Astrocyte of the hippocampus (primary cell): ENCODE data around the gene RIC3.
A peak's percentile ranks its signal among the peaks of the same experiment; 100 is the strongest.

Experiments
- DNase-seq: peaks from one replicate; pipeline ENCODE4 v3.0.0; 2011; ENCODE audit warnings: low read depth, low spot score

The RIC3 gene, protein sequence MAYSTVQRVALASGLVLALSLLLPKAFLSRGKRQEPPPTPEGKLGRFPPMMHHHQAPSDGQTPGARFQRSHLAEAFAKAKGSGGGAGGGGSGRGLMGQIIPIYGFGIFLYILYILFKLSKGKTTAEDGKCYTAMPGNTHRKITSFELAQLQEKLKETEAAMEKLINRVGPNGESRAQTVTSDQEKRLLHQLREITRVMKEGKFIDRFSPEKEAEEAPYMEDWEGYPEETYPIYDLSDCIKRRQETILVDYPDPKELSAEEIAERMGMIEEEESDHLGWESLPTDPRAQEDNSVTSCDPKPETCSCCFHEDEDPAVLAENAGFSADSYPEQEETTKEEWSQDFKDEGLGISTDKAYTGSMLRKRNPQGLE

DNA sequence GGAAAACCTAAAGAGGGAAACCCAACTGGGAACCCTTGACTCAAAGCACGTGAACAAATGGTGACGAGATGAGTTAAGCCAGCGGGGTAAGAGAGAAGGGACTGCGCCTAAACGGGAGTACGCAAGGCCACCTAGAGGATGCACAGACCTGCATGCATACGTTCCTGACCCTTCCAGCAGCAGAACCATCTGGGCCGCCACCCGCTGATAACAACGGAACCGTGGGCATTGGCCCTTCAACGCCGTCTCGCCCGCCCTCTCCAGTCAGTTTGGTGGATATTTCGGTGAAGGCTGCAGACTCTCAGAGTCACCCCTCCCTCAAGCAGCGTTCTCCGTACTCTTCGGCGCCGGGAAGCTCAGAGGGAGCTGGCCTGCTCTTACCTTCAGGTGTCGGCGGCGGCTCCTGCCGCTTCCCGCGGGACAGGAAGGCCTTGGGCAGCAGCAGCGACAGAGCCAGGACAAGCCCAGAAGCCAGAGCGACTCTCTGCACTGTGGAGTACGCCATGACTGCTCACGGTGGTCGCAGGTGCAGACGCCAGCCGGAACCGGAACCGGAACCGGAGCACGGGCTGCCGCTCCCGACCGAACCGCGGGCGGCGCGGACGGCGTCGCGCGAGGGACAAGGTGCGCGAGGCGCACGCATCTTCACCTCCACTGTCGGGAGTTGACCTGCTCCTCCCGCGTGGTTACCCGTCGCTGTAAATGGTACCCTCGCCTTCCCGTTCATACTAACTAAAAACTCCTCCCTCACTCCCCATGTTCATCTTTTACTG lies at the start of gene RIC3:
Gene RIC3 (minus strand): TSS at position 541 of the 773 bp plus-strand sequence. CDS start 36 bp downstream, at position 505.
- DNase-seq, result peak; percentile 20

DNA sequence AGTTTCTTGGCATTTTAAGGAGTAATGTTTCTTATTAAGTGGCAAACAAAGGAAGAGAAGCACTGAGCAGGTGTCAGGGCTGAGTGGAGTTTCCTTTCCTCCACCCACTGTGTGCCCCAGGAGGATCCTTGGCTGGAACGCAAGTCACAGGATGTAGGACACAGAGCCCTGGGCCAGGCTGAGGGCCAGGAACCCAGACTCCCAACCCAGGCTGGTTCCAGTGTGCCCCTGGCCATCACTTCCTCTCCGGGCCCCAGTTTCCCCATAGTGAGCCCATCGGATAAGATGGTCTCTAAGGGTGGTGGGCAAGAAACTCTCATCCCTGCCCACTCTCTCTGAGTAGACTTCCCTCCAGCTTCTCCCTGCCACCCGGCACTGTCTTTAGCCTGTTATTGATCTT lies 49.6 kb upstream of the RIC3 start:
- DNase-seq, result no peak

DNA sequence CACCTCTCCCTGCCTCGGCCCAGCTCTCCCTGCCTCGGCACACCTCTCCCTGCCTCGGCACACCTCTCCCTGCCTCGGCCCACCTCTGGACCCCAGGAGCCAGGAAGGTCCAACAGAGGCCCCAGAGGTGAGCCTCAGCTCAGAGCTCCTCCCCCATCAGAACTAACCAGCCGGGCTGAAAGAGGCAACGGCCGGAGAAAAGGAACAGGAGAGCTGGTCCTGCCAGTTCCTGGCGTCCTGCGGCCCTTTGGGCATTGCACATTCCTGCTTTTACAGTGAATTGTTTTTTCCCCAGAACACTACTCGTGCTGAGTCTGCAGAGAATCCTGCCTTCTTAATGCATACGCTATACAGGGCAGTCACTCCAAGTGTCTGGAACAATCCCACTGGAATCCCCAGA lies 49.1 kb upstream of the RIC3 start:
- no peak for DNase-seq

DNA sequence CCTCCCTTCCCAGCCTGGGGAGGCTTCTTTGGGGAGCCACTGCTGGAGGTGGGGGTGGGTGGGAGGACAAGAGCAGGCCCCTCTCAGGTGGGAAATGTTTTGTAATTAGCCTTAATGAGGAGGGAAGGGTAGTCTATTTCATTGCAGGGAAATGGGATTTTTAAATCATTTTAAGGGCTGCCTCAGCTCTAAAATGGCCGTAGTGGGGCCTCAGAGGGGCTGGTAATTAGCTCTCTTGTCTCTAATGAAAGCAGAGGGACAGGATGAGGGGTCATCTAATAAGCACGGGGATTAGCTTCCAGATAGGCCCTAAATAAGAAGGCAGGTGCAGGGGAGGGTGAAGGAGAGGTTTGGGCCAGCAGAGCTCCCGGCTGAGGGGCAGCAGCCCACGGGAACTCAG lies 48.3 kb upstream of the RIC3 start:
- DNase-seq, result no peak

DNA sequence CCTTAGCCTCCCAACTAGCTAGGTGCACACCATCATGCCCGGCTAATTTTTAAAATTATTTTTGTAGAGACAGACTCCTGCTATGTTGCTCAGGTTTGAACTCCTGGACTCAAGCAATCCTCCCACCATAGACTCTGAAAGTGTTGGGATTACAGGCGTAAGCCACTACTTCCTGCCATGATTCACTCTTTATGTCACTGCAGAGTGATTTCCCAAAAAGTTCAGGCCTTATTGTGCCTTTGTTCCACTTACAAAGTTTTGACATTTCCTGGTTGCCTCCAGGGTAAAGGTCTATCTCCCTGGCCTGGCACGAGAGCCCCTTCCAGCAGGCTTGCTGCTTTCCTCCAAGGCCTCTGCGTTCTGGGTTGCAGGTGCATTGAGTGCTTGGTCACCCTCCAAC lies 44.6 kb upstream of the RIC3 start:
- DNase-seq, result no peak

DNA sequence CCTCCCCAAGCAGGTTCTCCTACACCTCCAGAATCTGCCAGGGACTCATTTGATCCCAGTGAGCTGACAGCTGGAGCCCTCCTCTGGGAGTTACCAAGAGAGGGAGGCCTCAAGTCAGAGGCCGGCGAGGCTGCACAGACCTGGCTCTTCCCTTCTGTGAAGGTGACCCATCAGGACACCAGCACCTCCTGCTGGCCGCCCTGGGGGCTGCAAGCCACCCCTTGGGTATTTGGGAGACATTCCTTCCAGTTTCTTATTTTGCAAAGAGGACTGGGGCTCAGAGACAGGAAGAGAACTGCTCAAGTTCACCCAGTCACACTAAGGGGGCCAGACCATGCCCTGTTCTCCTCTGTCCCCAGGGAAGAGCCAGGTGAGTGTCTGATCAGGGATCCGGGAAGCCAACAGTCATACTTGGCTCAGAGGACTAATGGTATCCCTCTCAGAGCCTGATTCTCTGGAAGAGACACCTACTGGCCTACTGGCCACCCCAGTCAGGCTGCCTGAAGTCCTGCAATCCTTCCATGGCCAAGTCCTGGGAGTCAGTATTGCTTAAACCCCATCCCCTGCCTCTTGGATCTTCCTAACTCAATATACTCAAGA lies 40.5 kb upstream of the RIC3 start:
- no peak for DNase-seq

DNA sequence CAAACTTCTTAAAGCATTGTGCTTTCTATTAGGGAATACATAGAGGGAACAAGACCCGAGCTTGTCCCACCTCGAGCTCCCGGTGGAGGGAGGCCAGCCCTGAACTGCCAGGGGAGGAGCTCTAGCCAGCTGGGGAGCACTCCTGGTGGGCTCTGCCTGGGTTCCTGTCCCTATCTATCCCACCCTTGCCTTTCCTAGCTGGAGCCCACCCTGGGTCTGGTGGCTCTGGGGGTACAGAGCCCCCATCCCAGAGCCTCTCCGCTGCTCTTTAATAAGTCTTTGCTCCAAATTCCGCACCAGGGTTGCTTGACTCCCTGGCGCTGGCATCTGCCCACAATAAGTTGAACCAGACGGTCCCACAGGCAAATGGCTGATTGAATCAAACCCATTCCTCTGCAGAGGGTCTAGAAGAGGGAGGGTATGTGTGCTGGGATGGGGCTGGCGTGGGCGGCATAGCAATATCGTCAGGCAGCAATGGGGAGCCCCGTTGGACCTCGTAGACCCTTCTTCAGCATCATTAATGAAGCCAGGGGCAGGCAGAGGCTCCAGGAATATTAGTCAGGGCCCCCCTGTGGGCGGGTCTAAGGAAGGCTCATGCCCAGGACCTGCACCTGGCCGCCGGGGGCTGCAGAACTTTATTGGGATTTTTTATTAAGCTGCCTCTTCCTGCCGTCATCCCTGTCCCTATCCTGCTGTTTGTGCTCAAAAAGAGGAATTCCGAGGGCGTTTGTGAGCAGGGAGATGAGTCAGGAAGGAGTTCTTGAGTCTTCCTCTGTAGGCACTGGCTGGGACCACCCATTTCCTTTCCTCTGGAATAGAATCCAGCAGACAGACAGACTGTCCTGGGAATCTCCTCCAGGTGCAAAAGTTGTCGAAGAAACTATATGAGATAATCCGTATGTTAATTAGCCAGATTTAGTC lies 38.5 kb upstream of the RIC3 start:
- DNase-seq, result peak; percentile 18

DNA sequence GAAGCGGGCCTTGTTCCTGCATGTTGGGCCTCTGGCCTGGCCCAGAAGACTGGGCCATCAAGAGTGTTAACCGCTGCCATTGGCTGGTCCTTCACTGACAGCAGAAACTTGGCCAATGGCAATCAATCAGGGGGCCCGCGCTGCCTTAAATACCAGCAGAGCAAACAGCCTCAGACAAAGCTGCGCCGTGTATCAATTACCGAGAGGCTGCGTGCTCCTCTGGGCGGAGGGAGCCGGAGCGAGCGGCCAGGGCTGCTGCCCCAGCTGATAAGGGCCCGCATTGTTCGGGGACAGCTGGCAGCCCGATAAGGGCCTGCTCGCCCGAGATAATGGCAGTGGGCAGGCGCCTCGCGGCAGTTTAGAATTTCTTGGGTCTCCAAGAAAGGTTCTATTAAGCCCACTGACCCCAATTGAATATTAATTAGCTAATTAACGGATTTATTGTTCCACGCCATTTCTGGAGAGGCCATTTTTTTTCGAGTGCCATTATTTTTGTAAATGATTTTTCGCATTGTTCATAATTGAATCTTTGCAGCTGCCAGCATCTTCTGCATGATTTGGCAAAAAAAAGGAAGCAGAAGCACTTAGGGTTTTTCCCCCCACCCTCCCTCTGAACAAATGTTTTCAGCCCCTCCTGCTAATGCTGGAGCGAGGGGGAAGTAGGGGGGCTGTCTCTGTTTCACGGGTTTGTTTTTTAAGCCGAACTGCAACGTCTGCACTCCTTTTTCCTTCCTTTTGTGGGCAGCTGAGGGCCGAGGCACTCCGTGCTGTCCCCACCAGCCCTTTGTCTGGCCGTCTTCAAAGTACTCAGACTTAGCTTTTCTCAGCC lies 37.6 kb upstream of the RIC3 start:
- peak; percentile 75 for DNase-seq

DNA sequence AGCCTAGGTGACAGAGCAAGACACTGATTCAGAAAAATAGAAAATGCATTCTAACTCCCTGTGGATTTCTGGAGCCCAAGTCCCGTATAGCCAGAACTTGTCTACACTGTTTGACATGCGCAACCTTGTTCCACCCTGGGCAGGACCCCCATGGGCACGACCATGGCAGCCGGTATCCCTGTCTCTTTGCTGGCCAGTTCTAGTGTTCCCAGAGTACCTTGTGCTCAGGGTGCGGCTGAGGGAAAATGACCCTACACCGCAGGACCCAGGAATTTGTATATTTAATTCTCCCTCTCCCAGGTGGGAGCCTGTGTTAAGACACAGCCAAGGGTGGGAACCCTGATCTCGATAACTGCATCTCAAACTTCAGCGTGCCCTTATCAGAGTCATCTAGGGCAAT lies 36.7 kb upstream of the RIC3 start:
- DNase-seq, result no peak

DNA sequence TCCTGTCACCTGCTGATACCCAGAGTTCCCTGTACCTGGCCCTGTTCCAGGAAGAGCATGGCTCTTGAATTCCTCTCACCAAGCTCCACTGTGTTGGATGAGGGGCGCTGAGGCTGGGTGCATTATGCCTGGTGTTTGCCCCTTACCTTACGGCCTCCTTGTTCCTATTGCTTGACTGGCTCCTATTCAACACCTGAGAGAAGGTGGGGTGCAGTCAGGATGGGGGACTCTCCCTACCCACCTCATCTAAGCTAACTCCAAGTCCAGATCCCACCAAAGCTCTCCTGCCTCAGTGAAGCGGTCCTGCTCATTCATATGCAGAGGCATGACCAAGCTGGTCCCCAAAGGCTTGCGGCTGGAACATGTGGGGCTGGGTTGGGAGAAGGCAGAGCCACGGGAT lies 35.8 kb upstream of the RIC3 start:
- no peak for DNase-seq

DNA sequence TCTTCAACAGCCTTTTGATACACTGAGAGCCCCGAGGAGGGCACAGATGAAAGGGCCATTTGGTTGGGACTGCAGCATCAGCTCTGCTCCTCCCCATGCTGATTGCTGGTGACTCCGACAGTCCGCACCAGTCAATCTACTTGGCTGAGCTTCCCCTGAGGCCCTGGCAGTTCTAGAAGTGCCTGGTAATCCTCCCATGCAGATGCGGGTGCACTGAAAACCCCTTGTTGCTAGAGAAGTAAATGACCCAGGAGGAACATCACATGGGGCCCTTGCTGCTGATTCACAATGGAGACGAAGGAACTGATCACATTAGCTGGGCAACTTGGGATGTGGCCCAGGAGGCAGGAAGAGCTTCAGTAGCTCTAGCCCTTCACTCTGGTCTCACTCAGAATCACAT lies 35.2 kb upstream of the RIC3 start:
- DNase-seq, result no peak

DNA sequence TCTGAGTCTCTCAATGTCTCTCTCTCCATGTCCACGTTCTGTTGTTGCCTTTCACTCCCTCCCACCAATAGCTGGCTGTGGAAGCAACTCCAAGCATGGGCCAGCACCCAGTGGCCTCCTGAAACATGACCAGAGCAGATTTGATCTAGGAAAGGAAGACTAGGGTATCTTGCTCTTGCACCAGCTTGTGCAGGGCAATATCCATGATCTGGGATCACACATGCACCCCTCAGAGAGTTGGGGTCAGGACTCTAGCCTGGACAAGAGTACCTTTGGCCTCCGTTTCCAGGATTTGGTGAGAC lies 34.5 kb upstream of the RIC3 start:
- DNase-seq, result no peak

DNA sequence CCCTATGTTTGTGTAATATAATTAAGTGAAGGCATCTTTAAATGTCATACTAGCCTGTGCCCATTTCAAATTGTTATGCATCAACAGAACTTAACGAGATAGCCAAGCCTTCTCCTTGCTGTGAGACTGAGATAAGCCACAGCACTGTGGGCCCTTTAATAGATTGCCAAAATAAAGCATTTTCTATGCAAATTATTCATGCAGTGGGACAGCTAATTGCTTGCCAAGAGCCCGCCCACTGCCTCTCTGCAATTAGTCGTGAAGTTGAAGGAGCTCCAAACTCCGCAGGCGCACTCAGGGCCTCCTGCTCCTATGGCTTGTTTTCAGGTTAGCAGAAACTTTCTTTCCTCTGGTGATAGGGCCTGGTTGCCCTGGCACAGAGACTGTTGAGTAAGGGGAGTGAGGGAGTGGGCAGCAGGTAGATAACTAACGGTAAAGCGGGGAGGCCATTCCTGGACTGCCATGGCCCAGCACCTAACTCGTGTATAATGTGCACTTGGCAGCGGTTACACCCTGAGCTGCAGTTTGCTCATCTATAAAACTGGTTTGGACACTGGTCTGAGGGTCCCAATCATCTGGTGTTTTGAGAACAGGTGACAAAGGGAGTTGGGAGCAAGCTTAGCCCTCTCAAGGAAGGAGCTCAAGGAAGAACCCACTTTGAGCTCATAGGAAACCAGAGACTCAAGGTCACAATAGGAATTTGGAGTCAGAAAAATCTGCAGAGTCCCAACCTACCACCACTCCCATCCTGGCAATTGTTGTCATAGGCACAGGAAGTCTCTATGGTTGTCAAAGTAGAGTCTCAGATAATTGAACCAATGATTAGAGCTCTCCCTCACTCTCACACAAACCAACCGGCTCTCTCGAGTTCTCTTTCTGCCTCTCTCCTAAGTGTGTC lies 33.9 kb upstream of the RIC3 start:
- DNase-seq, result no peak

DNA sequence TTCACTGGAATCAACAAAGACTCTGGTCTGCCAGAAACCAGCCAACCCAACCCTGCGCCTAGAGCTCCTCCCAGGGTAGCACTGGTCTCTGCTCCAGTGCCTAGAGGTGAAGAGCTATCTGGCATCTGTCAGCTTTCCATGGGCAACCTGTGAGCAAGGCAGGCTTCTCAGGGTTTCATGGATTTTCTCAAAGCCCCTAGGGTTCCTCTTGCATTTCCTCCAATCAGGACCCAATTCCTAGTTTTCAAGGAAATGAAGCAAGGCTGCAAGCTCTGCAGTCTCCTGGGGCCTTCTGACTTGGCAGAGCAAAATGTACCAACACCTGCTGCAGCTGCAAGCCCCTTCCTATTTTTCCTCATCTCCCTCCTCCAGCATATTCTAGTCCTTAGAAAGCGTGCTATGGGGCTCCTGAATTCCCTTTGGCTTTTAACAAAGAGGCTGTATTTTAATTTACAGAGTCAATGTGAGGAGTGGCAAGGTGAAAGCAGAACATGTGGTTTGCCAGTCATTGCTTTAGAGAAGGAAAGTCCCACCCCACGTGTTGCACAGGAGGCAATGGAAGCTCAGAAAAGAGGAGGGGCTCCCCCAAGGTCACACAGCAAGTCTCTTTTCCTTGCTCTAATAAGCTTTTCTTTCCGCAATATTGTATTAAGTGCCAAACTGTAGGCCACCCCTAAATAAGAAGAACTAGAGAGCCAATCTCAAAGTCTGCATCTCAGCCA lies 33.0 kb upstream of the RIC3 start:
- DNase-seq, result no peak

DNA sequence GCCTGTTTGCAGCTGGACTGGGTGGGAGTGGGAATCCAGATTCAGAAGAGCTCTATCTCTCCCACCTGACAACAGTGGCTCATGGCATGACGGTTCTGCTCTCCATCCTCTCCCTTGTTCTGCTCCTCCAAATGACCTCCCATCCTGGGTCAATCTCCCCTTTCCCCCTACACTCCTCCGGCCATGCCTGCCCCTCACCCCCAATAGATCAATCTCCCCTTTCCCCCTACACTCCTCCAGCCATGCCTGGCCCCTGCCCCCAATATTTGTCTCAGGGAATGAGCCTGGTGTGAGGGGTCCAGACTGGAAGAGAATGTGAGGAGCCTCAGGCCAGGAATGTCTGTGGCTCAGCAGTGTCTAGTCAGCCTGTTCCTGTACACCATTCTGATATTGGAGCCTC lies 30.9 kb upstream of the RIC3 start:
- DNase-seq, result no peak

DNA sequence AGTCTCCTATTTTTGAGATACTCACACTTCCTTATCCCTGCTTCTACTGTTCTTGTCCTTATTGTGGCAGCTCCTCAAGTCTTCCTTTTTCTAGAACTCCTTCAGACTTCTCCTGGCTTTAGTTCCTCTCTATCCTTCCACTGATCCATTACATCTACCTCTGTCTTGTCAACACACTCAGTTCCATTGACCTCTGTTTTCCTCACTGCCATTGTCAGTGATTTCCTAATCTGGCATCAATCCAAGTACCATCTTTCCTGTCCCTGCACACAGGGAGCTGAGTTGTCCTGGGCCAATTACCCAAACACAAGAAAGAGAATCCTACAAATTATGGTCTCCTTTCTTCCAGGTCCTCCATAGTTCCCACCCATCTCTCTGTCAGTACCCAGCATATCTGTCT lies 27.9 kb upstream of the RIC3 start:
- DNase-seq, result no peak

DNA sequence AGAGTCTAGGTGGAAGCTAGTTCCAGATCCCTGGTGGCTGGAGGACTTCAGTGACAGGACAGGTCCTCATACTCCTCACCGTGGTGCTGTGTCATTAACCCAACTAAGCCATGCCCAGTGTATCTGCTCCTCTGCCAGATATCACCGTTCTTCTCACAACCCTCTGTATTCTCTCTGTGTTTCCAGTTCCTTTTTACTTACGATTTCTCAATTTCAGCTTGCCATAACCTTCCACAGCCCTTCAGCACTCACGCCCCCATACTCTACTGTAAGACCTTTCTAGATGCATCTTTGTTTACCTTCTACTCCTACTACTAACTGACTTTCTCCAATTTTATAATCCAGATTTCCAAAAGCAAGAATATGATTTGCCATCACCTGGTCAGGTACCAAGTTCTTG lies 26.1 kb upstream of the RIC3 start:
- DNase-seq, result no peak

DNA sequence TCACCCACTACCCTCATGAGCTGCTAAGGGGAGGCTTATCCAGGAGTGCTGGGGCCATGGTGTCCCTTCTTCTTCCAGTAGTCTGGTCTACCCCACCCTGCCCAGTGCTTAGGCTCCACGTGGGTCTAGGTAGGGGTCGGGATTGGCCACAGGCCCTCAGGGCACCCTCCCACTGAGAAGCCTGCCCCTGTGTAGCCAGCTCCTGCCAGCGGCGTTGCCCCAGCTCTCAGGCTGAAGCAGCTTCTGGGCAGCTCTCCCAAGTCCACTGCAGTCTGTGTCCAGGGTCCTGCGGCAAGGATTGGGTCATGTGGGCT lies 24.0 kb upstream of the RIC3 start:
- no peak for DNase-seq
